ENCODE results near the gene NEU4. TPM values are rescaled to one million over a fixed set of nuclear protein-coding genes. Genes with fewer than 3 reads are reported as not detected.

The NEU4 gene
- total RNA-seq, 1 donor from 2014 or later = not detected

GRCh38 chr2:241852981-241853631 lies 44.1 kb downstream of the NEU4 start:
- intact Hi-C loops (cut with DNase I) = no loop called here
- Histone ChIP-seq H3K27ac (no peak overlapping the region), H3K4me1 (no peaks in the 10 kb centered on the region), H3K4me3 (no peak overlapping the region), H3K27me3 (no peaks in the 10 kb centered on the region), H3K36me3 (no peaks in the 10 kb centered on the region), H3K9me3 (no peaks in the 10 kb centered on the region)
- no peak for TF ChIP-seq CTCF (IDR thresholded peaks at IDR 0.05)
- peak in 1 of 2 donors; percentile 55 for DNase-seq (ENCODE audit: low spot score in 2 of 2)

GRCh38 chr2:241853651-241854341 lies 44.8 kb downstream of the NEU4 start:
- no peak overlapping the region for H3K4me3 ChIP-seq
- no peak for TF ChIP-seq CTCF (IDR thresholded peaks at IDR 0.05)
- H3K9me3 ChIP-seq = no peaks in the 10 kb centered on the region
- DNase-seq (ENCODE audit: low spot score in 2 of 2) = peak in 1 of 2 donors; percentile 61
- intact Hi-C loops (cut with DNase I) = no loop called here
- H3K36me3 ChIP-seq = no peaks in the 10 kb centered on the region
- H3K27ac ChIP-seq = no peak overlapping the region
- no peaks in the 10 kb centered on the region for H3K27me3 ChIP-seq
- no peaks in the 10 kb centered on the region for H3K4me1 ChIP-seq

- DNase-seq (ENCODE audit: low spot score in 2 of 2) = no peak
- TF ChIP-seq CTCF (IDR thresholded peaks at IDR 0.05) = no peak
- intact Hi-C loops (cut with DNase I) = no loop called here
Observed at GRCh38 chr2:241854342-241855244, 45.6 kb downstream of the NEU4 start.

GRCh38 chr2:241855245-241855887 lies 46.4 kb downstream of the NEU4 start:
- Histone ChIP-seq H3K27ac (no peak overlapping the region), H3K36me3 (no peaks in the 10 kb centered on the region), H3K9me3 (no peaks in the 10 kb centered on the region), H3K4me3 (no peak overlapping the region), H3K27me3 (no peaks in the 10 kb centered on the region), H3K4me1 (no peaks in the 10 kb centered on the region)
- DNase-seq (ENCODE audit: low spot score in 2 of 2) = no peak
- intact Hi-C loops (cut with DNase I) = no loop called here
- TF ChIP-seq CTCF (IDR thresholded peaks at IDR 0.05) = no peak

More at GRCh38 chr2:241854342-241855244, 45.6 kb downstream of the NEU4 start:
- Histone ChIP-seq H3K4me3 (no peak overlapping the region), H3K27me3 (no peaks in the 10 kb centered on the region), H3K27ac (no peak overlapping the region), H3K36me3 (no peaks in the 10 kb centered on the region), H3K9me3 (no peaks in the 10 kb centered on the region), H3K4me1 (no peaks in the 10 kb centered on the region)

GRCh38 chr2:241855888-241856422 lies 47.0 kb downstream of the NEU4 start:
- Histone ChIP-seq H3K4me1 (no peaks in the 10 kb centered on the region), H3K36me3 (no peaks in the 10 kb centered on the region), H3K4me3 (no peak overlapping the region), H3K9me3 (no peaks in the 10 kb centered on the region), H3K27ac (no peak overlapping the region), H3K27me3 (no peaks in the 10 kb centered on the region)
- TF ChIP-seq CTCF (IDR thresholded peaks at IDR 0.05) = no peak
- DNase-seq (ENCODE audit: low spot score in 2 of 2) = no peak
- intact Hi-C loops (cut with DNase I) = no loop called here
